ENCODE results near the gene C3orf22.

Gene C3orf22

DNA sequence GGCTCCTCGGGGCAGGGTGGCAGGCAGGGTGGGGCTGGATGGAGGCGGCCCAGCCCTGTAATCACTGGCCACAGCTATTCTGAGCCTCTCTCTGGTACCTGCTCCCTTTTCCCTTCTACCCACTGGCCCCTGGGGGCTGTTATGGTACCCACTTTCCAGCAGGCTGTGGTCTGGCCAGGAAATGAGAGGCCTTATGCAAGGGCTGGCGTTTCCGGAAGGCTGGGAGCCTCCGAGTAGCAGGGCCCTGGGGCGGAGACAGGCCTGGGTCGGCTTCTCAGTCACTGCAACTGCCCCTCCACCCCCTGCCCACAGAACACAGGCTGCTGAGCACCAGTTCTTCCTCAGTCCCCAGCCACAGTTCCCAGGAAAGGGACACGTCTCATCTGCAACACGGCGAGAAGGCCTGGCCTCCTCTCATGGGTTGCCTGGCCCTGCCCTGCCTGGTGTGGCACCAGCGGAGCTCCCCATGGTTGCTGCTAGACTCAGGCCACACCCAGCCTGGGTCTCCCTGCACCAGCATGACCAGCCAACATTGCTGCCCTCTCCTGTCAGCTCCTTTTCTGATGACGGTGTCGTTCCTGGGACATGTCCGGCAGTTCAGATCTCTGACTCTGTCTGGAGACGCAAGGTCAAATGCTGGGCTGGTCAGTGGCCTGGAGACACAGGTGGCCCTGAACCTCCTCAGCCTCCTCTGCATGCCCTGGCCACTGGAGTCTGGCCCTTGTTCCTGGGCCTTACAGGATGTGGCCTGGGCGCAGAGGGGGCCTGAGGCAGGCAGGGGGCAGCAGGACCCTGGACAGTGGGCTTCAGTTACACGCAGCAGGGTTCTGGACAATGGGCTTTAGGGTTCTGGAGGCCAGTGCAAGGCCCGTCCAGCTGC, 28.3 kb downstream of the C3orf22 start:
- intact Hi-C loops (cut with DNase I) = no loop called here
- DNase-seq = peak in 5 of 10 donors; percentile 25 to 81 (median 60)

DNA sequence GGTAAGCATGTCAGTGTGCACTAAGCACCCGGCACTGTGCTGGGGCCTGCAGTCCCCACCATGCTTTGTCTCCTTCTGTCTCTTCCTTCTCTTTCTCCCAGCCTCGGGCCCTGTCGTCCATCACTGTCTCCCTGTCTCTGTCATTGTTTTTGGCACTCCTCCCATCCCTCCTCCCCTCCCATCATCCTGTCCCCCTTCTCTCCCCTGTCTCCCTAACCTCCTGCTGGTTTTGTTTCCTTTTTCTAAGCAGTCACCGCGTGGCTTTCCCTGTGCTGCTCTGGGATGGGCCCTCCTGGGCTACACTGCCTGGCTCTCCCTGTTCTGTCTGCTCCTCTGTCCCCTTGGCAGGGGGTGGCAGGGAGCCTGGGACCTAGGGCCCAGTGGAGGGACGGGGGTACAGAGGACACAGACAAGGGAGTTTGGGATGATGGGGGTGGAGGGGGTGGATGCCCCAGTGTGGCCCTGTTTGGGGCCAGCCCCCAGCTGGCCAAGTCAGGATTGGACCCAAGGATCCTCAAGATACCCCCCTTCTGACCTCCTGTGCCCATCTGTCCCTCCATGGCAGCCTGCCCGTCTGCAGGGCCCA, 29.1 kb downstream of the C3orf22 start:
- intact Hi-C loops (cut with DNase I) = no loop called here
- peak in 3 of 10 donors; percentile 9 to 58 (median 26) for DNase-seq

DNA sequence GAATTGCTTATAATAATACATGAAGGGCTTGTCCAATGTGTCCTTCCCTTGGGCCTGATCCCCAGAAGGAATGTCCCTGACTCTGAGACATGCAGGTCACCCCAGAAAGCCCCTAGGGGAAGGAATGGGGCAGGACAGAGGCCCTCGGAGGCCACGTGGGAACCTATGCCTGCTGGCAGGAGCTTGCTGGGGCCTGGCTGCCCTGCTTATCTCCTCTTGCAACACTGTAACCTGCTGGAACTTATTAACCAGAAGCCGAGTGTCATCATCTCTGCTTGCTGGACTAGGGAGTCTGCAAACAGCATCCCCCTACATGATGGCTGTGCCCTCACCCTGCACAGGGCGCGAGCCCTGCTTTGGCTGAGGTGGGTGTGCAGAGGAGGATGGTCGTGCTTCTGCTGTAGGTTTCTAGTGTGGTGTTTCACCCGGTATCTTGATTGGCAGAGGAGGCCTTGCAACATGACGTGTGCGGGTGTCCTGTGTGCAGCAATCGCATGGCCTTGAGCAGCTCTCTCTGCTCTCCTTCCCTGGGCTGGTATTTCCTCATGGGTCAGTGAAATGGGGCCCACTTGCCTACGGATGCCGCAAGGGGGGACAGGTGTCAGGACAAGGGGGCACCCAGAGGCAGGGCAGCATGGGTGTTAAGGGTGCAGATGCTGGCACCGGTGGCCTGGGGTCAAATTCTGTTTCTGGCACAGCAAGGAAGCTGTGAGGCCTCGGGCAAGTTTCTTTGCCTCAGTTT, 29.8 kb downstream of the C3orf22 start:
- DNase-seq = peak in 3 of 10 donors; percentile 10 to 66 (median 34)
- intact Hi-C loops (cut with DNase I) = no loop called here

DNA sequence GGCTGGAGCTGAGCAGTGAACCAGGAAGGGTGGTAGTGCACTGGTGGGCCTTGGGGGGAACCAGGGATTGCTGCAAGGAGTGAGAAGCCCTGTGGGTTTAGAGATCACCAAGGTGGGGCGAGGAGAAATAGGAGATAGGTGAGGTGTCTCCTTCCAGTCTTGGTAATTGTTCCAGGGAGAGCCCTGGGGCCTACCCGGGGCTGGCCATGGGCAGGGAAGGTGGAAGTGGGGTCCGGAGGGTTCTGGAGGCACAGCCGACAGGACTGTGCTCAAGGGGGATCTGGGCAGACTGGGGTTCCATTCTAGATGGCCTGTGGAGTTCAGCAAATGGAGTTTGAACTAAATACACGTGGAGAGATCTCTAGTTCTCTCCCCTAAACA, 30.3 kb downstream of the C3orf22 start:
- DNase-seq = peak in 2 of 10 donors; percentile 28 to 33

DNA sequence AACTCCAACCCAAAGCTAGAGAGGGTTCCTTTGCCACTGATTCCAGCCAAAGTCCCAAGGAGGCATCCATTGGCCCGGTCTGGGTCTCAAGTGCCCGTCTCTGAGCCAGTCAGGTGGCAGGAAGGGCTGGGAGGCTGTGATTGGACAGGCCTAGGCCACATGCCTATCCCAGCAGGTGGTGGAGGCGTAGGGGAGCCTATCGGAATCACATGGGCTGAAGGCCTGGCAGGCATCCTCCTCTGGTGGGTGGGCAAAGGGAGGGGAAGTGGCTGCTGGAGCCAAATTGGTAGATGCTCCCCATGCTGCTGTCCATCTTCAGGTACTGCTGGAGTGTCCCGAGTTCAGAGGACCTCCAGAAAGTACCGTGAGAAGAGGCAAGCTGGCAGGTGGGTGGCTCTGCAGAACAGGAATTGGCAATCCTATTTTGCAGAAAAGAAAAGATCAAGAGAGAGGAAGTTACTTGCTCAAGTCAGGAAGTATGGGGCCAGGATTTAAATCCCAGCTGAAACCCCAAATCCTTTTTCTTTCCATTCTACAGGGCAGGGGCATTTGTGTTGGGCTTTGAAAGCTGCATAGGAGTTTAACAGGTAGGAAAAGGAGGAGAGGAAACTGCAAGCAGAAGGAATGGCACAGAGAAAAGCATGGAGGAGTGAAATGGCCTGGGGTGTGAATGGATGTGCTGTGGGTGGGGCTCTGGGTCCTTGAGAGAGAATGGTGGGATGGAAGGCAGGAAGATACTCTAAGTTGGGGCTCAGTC, 31.1 kb downstream of the C3orf22 start:
- intact Hi-C loops (cut with DNase I) = no loop called here
- peak in 3 of 10 donors; percentile 6 to 78 (median 53) for DNase-seq

More for the DNA sequence above, 30.3 kb downstream of the C3orf22 start:
- intact Hi-C loops (cut with DNase I) = no loop called here

DNA sequence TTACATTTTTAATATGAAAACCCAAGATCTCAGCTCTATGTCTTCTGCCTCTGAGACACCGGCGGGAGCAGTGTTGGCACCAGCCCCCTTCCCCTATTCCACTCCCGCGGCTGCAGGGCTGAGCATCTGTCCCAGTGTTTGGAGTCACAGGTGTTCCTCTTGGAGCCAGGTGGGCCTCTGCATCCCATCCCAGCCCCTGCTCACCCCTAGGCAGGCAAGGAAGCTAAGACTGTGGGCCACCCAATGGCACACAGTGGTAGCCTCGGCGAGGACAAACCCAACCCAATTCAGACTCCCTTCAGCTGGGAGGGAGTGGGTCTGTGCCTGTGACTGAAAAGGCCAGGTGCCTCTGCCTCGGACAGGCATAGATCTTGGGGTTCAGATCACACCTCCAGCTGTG, 31.7 kb downstream of the C3orf22 start:
- peak in 3 of 10 donors; percentile 2 to 49 (median 24) for DNase-seq
- intact Hi-C loops (cut with DNase I) = no loop called here

DNA sequence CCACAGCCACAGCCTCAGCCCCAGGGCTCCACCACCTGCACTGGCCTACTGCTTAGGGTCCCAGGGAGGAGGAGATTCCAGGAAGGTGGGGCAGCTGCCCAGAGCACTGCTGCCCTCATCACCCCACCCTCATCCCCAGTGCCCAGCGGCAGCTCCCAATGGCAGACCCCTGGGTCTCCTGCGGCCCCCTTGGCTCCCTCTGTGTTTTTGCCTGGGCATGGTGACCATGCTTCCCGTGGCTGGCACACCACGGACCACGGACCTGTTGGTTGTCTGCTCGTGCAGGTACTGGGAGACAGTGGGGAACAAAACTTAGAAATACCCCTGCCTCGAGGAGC, 32.1 kb downstream of the C3orf22 start:
- DNase-seq = peak in 2 of 10 donors; percentile 2 to 60
- intact Hi-C loops (cut with DNase I) = no loop called here

DNA sequence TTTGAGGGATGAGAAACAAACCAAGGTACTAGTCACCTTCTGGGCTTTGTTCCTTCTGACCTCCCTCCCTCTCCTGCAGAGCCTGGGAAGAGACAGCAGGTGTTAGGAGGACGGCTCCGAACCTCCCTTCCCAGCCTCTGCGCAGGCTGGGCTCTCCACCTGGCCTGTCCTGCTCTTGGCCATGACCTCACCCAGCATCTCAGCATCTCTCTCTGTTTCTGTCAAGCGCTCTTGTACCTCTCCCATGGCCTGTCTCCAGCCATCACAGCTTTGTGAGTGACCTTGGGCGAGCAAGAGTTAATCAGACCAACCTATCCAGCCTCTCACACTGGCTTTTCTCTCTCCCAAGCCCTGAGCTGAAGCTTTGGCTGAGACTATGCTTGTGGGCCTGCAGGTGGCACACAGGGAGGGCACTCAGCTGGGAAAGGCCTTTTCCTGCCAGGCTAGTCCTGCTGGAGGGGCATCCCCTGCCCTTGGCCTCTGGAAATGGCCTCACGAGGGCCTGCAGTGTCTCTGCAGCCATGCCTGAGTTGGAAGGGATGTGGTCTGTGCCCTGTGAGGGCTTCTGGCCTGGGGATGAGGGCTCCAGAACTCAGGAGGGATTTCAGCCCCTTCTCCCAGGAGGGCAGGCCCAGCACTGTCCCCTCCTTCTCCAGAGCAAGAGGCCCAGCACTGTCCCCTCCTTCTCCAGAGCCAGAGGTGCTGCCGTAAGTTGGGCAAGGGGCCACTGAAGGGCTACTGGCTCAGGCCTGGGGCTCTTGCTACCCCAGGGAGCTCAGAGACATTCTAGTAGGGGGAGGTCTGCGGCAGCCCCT, 32.7 kb downstream of the C3orf22 start:
- intact Hi-C loops (cut with DNase I) = no loop called here
- DNase-seq = peak in 2 of 10 donors; percentile 45 to 67

DNA sequence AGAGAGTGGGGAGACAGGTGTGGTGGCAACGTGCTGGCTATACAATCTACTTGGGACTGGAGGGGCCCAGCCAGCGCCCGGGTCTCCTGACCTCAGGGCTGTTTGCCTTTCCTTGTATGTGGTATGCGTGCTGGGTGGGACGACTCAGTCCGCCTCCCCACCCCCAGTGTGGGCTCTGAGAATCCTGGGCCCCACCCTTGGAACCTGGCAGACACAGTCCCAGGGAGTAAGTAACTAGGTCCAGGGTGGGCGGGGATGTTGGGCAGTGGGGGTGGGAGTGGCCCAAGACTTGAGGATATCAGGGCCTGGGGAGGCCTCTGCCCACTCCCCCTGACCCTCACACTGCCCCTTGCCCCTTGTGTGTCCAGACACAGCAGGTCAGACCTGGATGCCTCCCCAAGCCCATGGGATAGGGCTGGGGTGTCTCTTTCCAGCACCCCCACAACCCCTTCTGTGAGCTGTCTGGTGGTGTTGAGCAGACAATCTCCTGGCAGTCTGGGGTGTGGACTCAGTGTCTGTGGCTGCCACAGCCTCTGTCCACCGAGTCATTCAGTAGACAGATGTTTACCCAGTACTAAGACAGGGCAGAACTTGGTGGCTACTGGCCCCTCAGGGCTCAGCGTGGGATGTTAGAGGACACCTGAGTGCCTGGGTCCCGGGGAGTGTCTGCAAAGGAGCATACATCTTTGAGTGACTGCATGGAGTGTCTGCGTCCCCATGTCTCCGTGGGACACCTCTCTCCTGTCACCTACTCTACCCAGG, 33.5 kb downstream of the C3orf22 start:
- intact Hi-C loops (cut with DNase I) = no loop called here

DNA sequence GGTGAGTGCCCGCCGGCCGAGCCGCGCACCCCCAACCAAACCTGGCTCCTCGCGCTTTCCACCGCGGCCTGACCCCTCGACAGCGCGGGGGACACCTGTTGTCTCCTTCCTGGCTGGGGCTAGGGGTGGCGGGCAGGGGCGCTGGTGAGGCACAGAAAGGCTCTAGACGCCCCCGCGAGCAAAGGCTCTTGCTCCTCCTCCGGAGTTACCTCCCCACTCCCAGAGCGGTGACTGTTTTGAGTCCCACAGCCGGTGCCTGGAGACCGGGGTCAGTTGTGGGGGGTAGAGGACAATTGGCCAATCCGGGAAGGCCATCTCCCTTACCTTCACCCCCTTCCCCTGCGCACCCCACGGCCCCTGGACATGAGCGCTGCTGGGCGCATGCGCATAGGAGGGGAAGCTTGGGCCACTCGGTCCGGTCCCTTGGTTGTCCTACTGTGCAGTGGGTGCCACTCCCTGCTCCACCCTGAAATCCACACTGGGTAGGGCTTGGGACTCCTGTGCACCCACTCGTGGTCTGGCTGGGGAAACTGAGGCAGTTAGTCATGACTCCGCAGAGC, 34.2 kb downstream of the C3orf22 start:
- DNase-seq = peak in 5 of 10 donors; percentile 8 to 86 (median 81)
- intact Hi-C loops (cut with DNase I) = loop anchor here (5.0 kb wide), 4 partner anchors 83 to 1023 kb away; partner anchors contain the start of gene PLXNA1

More for the DNA sequence above, 33.5 kb downstream of the C3orf22 start:
- peak in 3 of 10 donors; percentile 8 to 75 (median 64) for DNase-seq

DNA sequence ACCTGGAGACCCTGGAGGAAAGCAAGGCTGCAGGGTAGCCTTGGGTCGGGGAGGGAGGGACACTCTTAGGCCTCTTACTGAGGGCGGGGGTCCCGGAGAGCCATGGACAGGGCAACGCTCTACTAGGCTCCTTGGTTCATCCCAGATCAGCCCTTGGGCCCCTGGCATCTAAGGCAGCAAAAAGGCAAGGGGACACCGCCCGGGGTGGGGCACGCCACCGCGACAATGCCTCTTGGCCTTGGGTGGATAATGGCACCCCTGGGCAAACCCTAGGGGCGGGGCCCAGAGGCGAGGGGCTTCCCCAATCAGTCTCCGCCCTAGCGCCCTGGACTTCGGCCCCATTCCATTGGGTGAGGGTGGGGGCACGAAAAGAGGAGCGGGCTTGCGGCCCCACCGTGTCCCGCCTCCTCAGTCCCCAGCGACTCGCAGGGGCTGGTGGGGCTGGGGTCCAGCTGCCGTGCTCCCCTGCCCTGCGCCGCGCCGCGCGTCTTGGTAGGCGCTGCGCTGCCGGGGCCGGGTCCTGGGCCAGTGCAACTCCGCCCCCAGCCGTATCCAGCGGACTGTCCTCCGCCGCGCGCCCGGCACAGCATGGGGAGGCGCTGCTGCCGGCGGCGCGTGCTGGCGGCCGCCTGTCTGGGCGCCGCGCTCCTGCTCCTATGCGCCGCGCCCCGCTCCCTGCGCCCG, 34.8 kb downstream of the C3orf22 start, which contains the start of gene CHST13:
Gene CHST13, plus strand, starts transcription at position 411 of the 684 bp plus-strand sequence. Its CDS starts 178 bp downstream, at position 589.
- peak in 7 of 10 donors; percentile 11 to 92 (median 34) for DNase-seq
- intact Hi-C loops (cut with DNase I) = loop anchor here (5.0 kb wide), 4 partner anchors 83 to 1023 kb away; partner anchors contain the start of gene PLXNA1

DNA sequence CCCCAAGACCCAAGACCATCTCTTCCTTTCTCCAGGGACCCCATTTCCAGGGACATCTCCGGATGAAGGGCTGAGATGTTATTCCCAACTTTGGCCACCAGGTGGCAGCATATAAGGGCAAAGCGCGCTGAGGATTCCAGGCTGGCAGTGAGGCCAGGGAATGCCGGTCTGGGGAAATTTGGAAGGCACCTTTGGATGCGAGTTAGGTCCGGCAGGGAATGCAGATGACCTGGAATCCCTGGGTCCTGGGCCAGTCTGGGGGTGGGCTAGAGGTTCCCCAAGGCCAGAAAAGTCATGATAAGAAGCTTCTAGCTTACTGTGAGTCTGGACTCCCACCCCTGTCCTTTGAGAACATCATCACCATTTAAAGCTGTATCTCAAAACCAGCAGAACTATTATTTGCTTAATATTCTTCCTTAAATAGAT, 36.4 kb downstream of the C3orf22 start:
- peak; percentile 38 to 94 (median 70) for DNase-seq
- intact Hi-C loops (cut with DNase I) = loop anchor here (5.0 kb wide), 4 partner anchors 85 to 1025 kb away; partner anchors contain the start of gene PLXNA1

DNA sequence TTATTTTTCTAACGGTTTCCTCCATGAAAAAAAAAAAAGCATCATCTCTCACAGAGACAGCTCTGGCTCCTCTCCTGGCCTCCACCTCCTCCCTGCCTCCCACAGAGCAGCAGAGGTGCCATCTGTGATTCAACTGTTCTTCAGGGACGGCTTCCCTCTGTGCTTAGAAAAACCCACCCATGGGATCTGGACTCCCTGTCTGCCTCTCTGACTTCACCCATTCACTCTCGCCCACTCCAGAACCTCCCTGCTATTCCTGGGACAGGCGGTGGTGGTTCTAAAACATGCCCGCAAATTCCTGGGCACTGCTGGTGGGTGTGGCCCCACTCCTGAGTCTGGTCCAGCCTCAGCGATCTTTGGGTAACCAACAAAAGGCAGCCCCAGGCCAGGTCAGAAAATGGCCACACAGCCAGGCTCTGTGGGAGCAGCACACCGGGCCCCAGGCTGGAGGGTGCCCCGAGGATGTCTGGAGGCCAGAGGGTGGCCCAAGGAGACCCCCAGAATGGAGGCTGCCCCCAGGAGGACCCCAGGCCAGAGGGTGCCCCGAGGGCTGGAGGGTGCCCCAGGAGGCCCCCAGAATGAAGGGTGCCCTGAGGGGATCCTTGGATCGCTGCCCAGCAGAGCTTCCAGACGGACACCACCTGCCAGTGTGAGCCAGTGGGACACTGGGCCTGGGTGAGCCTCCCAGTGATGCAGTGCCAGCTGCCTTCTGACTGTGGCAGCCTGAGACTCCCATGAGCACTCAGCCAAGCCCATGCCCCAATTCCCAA, 37.4 kb downstream of the C3orf22 start:
- peak in 8 of 10 donors; percentile 47 to 93 (median 66) for DNase-seq
- intact Hi-C loops (cut with DNase I) = loop anchor here (5.0 kb wide), 4 partner anchors 86 to 1026 kb away; partner anchors contain the start of gene PLXNA1

DNA sequence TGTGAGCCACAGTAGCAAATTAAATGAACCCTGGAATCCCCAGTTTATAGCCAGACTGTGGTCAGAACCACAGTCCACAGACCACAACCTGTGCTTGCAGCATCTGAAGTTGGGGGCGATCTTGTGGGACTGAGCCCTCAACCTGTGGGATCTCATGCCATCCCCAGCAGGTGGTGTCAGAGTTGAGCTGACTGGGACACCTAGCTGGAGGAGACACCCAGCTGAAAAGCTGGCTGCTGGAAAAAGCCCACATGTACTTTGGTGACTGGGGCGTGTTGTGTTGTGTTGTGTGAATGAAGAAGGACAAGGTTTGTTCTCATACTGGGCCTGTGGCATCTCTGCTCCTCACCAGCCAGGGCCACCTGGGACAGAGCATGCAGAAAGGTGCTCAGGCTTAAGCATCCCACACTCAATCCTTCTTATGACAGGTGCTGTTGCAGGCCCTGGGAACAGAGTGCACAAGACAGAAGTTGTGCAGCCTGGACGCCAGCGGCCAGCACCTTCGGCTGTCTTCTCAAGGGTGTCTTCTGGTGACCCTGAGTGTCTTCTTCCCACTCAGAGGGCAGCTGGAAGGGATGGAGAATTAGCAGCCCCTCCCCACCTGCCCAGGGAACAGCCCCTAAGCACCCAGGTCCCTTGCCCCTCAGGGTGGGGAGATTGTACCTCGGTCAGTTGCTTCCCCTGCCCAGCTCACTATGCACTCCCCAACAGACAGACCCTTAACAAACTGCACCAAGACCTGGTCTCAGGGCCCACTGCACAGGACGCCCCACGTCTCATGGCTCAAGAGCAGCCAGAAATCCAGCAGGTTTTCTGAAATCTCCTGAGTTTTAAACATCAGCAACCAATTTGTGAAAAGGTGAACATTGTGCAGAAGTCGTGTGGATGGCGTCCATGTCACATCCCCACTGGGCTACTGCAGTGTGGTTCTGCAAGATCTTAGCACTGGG, 39.0 kb downstream of the C3orf22 start:
- intact Hi-C loops (cut with DNase I) = loop anchor here (5.0 kb wide), 4 partner anchors 88 to 1028 kb away; partner anchors contain the start of gene PLXNA1
- DNase-seq = peak in 3 of 10 donors; percentile 31 to 68 (median 57)

DNA sequence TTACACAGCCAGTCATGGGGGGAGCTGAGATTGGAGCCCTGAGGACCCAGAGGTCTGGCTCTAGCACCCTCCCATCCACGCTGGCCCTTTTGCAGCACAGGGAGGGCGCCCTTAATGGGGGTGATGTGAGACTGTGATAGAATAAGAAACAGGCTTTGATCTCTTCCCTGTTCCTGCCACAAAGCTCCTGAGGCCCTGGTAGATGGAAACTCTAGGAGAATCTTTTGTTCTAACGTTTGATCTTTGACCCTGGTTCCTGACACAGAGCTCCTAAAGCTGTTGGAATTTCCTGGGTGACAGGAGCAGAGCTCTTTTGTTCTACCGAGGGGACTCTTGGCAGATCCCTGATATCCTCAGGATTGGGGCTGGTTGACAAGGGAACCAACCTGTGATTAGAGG, 40.0 kb downstream of the C3orf22 start:
- DNase-seq = peak in 1 of 10 donors; percentile 14
- intact Hi-C loops (cut with DNase I) = no loop called here

Measured in posterior cingulate gyrus (tissue), 11 donors.